IPS-18a (cell line): Measurements from ENCODE around the gene PPP1R14C.

ENCODE experiments used
- H3K27ac ChIP-seq: one replicate; pipeline ENCODE4 v1.5.1; 2013; ENCODE audit warnings: low read length
- H3K27me3 ChIP-seq: one replicate; pipeline ENCODE4 v1.6.1; 2013; ENCODE audit warnings: mild to moderate bottlenecking, low read length; ENCODE audit not compliant: control insufficient read depth, insufficient read depth
- H3K36me3 ChIP-seq: one replicate; pipeline ENCODE4 v1.6.1; 2013; ENCODE audit warnings: low read depth, low read length; ENCODE audit not compliant: control insufficient read depth
- H3K4me1 ChIP-seq: one replicate; pipeline ENCODE4 v1.6.1; 2013; ENCODE audit warnings: low read depth, low read length; ENCODE audit not compliant: control insufficient read depth
- H3K4me3 ChIP-seq: one replicate; pipeline ENCODE4 v1.5.1; 2013; ENCODE audit warnings: low read length
- H3K9ac ChIP-seq: one replicate; pipeline ENCODE4 v1.6.1; 2013; ENCODE audit warnings: mild to moderate bottlenecking, low read length, moderate library complexity
- H3K9me3 ChIP-seq: one replicate; pipeline ENCODE4 v1.6.1; 2013; ENCODE audit warnings: low read depth, low read length; ENCODE audit not compliant: control insufficient read depth

The PPP1R14C gene

DNA sequence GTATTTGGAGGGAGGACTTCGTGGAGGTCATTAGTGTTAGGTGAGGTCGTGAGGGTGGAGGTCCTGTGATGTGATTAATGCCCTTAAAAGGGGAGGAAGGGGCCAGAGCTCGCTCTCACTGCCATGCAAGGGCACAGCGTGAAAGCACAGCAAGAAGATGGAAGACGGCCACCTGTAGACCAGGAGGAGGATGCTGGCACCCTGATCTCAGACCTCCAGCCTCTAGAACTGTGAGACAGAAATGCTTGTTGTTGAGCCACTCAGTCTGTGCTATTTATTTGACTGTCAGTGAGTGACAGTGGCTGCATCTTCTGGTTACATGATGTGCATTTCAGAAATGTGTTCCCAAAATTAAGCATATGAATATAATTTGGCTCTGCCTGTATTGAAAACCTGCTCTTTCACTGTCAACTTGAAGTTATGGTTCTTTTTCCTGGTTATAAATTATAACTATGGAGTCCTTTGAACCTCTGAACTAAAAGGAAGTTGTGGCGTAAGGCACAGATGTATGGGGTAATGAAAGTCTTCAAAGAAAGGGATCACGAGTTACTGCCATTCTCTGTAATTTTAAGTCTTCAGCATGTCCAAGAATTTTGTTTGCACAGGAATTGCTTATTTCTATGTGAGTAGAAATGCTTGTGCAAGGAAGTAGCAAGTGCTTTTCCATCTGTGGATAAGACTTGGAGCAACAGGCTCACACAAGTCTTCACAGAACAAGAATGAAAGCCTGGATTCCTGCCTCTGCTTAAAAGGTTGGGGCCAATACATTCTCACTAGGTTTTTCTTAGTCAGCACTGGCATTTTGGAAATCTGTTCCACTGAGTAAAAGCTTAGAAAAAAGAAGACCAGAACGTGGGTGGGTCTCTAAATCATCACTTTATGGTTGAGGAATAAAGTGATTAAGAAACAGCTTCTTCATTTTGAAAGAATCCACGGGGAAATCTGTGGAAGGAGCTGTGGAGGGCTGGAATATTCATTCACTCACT is 10.3 kb downstream of the PPP1R14C start:
- Histone ChIP-seq H3K27me3 (peaks cover 11% of the 10 kb centered on the region), H3K9ac (no peak overlapping the region), H3K4me3 (no peak overlapping the region), H3K4me1 (peaks cover 11% of the 10 kb centered on the region), H3K36me3 (no peaks in the 10 kb centered on the region), H3K9me3 (no peaks in the 10 kb centered on the region), H3K27ac (no peak overlapping the region)

DNA sequence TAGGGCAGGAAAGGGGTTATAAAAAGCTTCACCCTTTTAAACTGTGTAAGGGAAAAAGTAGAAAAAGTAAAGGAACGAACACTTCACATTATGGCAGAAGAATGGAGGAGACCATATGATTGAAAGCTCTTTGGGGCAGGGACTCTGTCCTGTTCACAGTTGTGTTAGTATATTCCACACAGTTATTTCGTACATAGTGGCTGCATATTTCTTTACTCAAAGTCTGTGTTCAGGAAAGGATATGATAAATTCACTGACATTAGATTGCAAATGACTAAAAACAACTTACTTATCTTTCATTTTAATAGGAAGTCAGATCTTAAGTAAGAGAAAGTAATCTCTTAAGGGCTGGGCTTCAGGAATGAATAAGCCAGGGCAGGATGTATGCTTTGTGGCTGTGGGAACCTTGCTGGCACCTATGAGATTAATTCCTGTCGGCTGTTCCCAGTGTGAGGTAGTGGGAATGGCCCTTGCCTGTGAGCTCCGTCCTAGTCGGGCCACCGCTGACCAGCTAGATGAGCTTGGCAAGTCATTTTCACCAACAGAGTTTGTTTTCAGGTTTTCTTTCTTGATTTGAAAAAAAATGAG is 11.2 kb downstream of the PPP1R14C start:
- Histone ChIP-seq H3K9ac (no peak overlapping the region), H3K36me3 (no peaks in the 10 kb centered on the region), H3K4me1 (peaks cover 11% of the 10 kb centered on the region), H3K27ac (no peak overlapping the region), H3K4me3 (no peak overlapping the region), H3K27me3 (peaks cover 11% of the 10 kb centered on the region), H3K9me3 (no peaks in the 10 kb centered on the region)

DNA sequence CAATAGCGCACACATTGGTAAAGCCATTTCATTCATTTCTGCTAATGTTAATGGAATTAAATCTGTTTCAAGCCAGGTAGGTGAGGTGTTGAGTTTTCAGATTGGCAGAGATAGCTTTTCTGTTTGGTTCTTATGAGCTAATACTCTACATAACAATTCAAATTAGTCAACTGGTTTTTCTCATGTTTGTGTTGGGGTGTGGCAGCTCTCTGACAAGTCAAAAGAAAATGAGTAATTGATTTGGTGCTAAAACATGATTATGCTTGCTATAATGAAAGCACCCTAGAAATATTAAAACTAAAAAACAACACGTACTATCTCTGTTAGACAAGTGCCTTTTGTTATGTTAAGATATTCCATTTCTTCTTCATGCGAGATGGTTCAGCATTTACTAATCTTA is 13.6 kb downstream of the PPP1R14C start:
- no peaks in the 10 kb centered on the region for H3K9me3 ChIP-seq
- no peak overlapping the region for H3K9ac ChIP-seq
- no peaks in the 10 kb centered on the region for H3K36me3 ChIP-seq
- no peaks in the 10 kb centered on the region for H3K27me3 ChIP-seq
- H3K4me3 ChIP-seq: no peak overlapping the region
- no peak overlapping the region for H3K27ac ChIP-seq
- H3K4me1 ChIP-seq: no peaks in the 10 kb centered on the region

DNA sequence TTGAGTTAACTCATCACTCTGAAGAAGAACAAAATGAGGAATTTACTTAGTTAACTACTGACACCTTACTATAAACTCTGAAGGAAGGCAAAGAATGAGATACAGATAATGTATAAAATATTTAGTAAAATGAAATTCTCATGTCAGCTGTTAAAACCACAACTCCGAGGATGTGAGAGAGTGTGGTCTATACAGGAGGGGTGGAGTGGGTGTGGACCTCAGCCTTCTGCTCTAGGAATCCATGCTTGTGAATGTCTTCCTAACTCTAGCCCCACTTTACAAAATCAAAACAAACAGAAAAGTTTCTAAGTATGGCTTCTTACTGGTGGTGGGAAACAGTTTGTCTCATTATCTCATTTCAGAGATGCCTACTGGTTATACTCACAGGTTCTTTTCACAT is 14.2 kb downstream of the PPP1R14C start:
- no peak overlapping the region for H3K4me3 ChIP-seq
- no peaks in the 10 kb centered on the region for H3K27me3 ChIP-seq
- no peak overlapping the region for H3K27ac ChIP-seq
- H3K36me3 ChIP-seq: no peaks in the 10 kb centered on the region
- no peak overlapping the region for H3K9ac ChIP-seq
- no peaks in the 10 kb centered on the region for H3K4me1 ChIP-seq
- H3K9me3 ChIP-seq: no peaks in the 10 kb centered on the region

DNA sequence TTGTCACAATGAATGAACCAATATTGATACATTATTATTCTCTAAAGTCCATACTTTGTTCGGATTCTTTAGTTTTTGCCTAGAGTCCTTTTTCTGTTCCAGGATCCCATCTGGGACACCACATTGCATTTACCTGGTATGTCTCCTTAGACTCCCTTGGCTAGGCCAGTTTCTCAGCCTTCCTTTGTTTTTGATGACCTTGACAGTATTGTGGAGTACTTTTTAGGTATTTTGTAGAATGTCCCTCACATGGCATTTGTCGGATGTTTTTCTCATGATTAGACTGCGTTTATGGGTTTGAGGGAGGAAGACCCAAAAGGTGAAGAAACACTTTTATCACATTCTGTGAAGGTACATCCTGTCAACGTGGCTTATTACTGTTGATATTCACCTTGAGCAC is 16.9 kb downstream of the PPP1R14C start:
- Histone ChIP-seq H3K27ac (no peak overlapping the region), H3K4me3 (no peak overlapping the region), H3K36me3 (no peaks in the 10 kb centered on the region), H3K9me3 (no peaks in the 10 kb centered on the region), H3K9ac (no peak overlapping the region), H3K27me3 (no peaks in the 10 kb centered on the region), H3K4me1 (no peaks in the 10 kb centered on the region)

DNA sequence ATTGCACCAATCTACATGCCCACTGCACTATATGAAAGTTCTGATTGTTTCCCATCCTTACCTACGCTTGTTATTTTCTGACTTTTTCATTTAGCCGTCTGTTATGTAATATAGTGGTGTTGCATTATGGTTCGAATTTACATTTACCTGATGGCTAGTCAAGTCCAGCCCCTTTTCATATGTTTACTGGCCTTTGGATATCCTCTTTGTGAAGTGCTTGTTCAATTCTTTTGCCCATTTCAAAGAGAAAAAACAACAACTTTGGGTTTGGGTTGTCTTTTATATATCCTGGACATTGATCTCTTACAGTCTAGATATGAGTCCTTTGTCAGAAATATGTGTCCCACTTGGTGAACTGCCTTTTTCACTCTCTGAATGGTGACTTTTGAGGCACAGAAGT is 21.1 kb downstream of the PPP1R14C start:
- Histone ChIP-seq H3K4me1 (no peaks in the 10 kb centered on the region), H3K36me3 (no peaks in the 10 kb centered on the region), H3K9me3 (no peaks in the 10 kb centered on the region), H3K9ac (no peak overlapping the region), H3K27ac (no peak overlapping the region), H3K27me3 (no peaks in the 10 kb centered on the region), H3K4me3 (no peak overlapping the region)

DNA sequence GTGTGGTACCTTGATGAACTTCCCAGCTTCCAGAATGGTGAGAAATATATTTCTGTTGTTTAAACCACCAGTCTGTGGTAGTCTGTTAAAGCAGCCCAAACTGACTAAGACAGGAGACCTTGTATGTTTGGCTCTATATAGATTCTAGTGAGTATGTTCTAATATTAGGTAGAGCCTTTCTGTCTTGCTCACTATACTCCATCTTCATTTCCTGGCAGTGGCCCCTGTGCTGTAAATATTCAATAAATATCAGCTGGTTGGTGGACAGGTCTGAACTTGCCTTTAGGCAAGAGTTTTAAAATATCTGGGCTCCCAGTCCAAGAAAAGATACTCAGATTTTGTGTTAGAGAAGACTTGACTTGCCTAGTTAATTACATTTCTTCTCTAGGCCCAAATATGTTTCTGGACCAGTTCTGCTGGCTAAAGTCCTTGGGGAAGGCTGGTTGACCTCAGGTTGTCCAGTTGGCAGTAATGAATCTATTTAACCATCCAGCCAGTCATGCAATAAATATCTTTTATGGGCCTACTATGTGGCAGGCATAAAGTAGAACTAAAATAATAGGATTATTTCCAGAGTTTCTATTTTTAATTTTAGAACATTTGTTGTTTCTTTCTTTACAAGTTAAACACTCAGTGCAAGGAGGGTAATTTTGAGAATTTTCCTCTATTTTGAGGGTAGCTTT is 22.3 kb downstream of the PPP1R14C start:
- Histone ChIP-seq H3K4me3 (no peak overlapping the region), H3K36me3 (no peaks in the 10 kb centered on the region)

DNA sequence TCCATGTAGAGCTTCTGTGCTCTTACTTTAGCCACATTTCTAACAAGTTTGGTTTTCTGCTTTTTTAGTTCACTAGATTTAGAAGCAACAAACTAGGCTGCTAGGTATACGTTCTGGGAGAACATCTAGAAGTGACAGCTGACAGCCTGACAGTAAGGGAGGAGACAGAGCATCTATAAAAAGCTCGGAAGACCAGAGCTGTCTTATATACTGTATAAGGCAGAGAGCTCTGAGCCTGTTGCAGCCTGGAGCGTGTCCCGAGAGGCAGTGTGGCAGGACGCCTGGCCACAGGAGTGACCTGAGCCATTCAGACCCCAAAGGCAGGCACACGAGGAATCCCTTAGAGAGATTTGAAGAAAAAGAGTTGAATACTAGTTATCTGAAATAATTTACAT is 24.6 kb downstream of the PPP1R14C start:
- Histone ChIP-seq H3K4me3 (no peak overlapping the region), H3K27ac (no peak overlapping the region)

More for the DNA sequence above, 22.3 kb downstream of the PPP1R14C start:
- Histone ChIP-seq H3K4me1 (no peaks in the 10 kb centered on the region), H3K27me3 (no peaks in the 10 kb centered on the region), H3K9ac (no peak overlapping the region), H3K9me3 (no peaks in the 10 kb centered on the region), H3K27ac (no peak overlapping the region)

DNA sequence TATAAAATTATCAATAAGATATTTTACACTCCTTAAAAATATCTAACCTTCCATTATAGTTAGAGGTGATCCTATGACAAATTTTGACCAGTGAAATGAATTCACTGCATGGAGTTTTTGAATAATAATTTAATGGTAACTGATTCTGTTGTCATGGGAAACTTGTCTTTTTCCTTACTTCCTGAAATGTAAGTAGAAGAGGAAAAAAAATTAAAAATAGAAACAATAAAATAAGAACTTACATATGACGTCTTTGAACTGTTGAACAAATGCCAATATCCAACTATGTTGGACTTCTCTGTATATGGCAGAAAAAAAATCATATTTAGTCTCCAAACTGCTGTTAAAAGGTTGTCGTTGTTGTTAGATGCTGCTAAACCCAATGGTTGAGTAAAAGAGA is 26.3 kb downstream of the PPP1R14C start:
- no peak overlapping the region for H3K27ac ChIP-seq
- H3K9me3 ChIP-seq: no peaks in the 10 kb centered on the region
- H3K36me3 ChIP-seq: no peaks in the 10 kb centered on the region
- no peaks in the 10 kb centered on the region for H3K27me3 ChIP-seq
- no peak overlapping the region for H3K9ac ChIP-seq
- H3K4me1 ChIP-seq: no peaks in the 10 kb centered on the region
- H3K4me3 ChIP-seq: no peak overlapping the region

More for the DNA sequence above, 24.6 kb downstream of the PPP1R14C start:
- H3K36me3 ChIP-seq: no peaks in the 10 kb centered on the region
- H3K4me1 ChIP-seq: no peaks in the 10 kb centered on the region
- no peaks in the 10 kb centered on the region for H3K9me3 ChIP-seq
- H3K27me3 ChIP-seq: no peaks in the 10 kb centered on the region
- no peak overlapping the region for H3K9ac ChIP-seq

DNA sequence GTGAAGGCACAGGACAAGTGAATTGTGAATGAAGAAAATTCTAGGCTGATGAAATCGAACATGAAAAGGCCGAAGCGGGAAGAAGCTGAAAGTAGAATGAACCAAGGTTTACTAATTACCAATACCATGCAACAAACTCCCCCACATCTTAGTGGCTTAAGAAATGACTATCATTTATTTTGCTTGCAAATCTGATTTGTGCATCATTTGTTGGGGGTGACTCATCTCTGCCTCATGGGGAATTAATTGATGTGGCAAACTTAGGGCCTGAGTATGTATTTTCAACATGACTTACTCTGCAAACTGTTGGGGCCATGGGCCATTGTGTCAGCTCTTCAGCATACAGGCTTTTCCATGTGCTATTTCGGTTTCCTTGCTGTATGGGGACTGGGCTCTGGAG is 26.8 kb downstream of the PPP1R14C start:
- no peak overlapping the region for H3K9ac ChIP-seq
- H3K27me3 ChIP-seq: no peaks in the 10 kb centered on the region
- no peaks in the 10 kb centered on the region for H3K9me3 ChIP-seq
- no peak overlapping the region for H3K27ac ChIP-seq
- no peak overlapping the region for H3K4me3 ChIP-seq
- H3K36me3 ChIP-seq: no peaks in the 10 kb centered on the region
- no peaks in the 10 kb centered on the region for H3K4me1 ChIP-seq

DNA sequence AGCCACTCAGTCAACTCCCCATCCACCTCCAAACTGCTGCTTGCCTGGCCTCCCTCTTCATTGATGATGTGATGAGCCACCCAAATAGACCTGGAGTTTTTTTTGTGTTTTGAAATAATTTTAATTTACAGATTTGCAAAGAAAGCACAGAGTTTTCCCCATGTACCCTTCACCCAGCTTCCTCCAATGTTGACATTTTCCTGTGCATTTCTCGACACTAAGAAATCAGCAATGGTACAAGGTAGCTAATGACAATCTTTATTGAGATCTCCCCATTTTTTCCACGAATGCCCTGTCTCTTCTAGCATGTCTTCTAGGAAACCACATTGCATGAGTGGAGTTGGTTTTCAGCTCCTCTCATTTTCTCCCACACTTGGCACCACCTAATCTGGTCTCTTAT is 30.1 kb downstream of the PPP1R14C start:
- Histone ChIP-seq H3K27ac (no peak overlapping the region), H3K4me3 (no peak overlapping the region), H3K9me3 (no peaks in the 10 kb centered on the region), H3K36me3 (no peaks in the 10 kb centered on the region), H3K4me1 (no peaks in the 10 kb centered on the region), H3K27me3 (no peaks in the 10 kb centered on the region), H3K9ac (no peak overlapping the region)
